DOHH2 (cell line): ENCODE results near the gene GRB14.

Source experiments
- EZH2phosphoT487 ChIP-seq: fragments of 200-600 bp; sonication (generic); IDR thresholded peaks from 2 replicates; pipeline ENCODE4 v1.6.1; 2017; ENCODE audit warnings: borderline replicate concordance, mild to moderate bottlenecking, antibody characterized with exemption, low read length, moderate library complexity, mixed read lengths
- TF ChIP-seq, protein P1 (sequence below): fragments of 200-600 bp; sonication (generic); IDR thresholded peaks from one replicate; pipeline ENCODE4 v1.5.1; 2014; ENCODE audit warnings: antibody characterized with exemption, mild to moderate bottlenecking, low read depth, low read length; ENCODE audit not compliant: poor library complexity, severe bottlenecking

- TF ChIP-seq, protein P1, sequence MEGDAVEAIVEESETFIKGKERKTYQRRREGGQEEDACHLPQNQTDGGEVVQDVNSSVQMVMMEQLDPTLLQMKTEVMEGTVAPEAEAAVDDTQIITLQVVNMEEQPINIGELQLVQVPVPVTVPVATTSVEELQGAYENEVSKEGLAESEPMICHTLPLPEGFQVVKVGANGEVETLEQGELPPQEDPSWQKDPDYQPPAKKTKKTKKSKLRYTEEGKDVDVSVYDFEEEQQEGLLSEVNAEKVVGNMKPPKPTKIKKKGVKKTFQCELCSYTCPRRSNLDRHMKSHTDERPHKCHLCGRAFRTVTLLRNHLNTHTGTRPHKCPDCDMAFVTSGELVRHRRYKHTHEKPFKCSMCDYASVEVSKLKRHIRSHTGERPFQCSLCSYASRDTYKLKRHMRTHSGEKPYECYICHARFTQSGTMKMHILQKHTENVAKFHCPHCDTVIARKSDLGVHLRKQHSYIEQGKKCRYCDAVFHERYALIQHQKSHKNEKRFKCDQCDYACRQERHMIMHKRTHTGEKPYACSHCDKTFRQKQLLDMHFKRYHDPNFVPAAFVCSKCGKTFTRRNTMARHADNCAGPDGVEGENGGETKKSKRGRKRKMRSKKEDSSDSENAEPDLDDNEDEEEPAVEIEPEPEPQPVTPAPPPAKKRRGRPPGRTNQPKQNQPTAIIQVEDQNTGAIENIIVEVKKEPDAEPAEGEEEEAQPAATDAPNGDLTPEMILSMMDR: no peak
- TF ChIP-seq EZH2phosphoT487: no peak
These were observed 125.6 kb downstream of the GRB14 start for GRCh38 chr2:164495491-164496223.
